Measurements from ENCODE around the gene APBA2.
A peak's percentile ranks its signal among the peaks of the same experiment; 100 is the strongest.

APBA2 gene

GRCh38 chr15:28935316-28935715, 49.5 kb downstream of the APBA2 start:
- DNase-seq (ENCODE audit: low read depth): no peak

DNA sequence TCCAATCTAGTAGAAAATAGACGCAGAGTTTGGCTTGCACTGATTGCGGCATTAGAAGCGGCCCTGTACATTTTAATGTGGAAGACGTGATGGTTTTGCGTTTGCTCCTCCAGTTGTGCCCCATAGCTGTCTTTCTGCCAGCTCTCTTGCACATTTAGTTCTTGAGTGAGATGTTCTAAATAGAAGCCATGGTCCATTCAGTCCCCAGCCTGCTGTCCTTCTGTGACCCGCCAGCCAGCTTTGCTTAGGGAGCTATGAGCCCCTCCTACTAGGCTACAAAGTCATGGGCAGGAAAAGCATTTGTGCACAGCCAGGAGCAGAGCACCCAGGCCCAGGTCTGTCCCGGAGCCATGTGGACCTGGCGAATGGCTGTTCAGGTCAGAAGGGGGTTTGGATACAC, 50.3 kb downstream of the APBA2 start:
- DNase-seq (ENCODE audit: low read depth): no peak

DNA sequence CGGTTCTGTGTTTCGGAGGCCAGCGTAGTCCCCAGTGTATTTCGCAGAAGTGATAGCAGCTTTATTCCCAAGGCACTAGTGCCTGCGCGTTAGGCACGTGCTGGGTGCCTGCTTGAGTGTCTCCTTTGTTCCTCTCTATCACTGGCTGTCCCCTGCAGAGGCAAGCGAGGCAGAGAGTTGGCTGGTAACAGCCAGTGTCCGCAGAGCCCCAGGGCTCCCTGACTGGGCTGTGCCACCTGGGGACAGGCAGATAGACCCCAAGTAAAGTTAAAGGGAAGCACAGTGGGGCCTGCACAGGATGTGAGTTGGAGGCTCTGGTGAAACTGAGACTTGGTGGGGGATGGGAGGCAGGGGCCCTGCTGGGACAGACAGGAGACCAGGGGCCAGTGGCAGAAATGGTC, 50.7 kb downstream of the APBA2 start:
- no peak for DNase-seq (ENCODE audit: low read depth)

DNA sequence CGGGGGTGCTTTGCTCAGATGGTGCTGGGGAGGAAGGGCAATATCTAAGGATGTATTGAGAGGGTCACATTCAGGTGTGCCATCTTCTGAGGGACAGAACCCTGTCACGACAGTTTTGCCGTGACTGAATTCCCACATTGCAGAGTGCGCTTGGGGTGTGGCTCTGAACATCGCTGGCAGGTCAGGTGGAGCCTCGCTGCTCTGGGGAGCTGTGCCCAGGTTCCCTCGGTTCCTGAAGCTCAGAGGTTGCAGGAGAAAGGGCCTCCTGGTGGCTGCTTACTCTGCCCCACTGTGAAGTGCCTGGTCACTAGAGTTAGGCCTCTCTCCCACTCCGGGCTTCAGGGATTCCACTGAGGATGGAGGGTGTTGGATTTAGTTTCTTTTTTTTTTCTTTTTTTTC, 51.5 kb downstream of the APBA2 start:
- DNase-seq (ENCODE audit: low read depth): no peak

DNA sequence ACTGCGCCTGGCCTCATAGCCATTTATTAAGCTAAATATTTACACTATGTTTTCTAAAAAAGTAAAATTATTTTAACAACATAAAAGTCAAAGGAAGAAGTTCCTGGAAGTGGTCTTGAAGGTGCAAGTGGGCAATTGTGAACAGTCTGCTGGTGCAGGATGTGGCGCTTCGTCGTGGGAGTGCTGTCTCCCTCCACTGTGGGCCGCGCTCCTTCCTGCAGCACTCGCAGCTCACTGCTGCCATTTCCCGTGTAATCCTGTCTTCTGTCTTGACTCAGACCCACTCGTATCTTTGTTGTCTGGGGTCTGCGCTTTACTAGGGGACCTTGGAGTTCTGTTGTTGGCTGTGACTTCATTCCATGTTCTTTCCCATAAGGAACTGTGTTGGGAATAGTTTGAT, 56.3 kb downstream of the APBA2 start:
- no peak for DNase-seq (ENCODE audit: low read depth)

DNA sequence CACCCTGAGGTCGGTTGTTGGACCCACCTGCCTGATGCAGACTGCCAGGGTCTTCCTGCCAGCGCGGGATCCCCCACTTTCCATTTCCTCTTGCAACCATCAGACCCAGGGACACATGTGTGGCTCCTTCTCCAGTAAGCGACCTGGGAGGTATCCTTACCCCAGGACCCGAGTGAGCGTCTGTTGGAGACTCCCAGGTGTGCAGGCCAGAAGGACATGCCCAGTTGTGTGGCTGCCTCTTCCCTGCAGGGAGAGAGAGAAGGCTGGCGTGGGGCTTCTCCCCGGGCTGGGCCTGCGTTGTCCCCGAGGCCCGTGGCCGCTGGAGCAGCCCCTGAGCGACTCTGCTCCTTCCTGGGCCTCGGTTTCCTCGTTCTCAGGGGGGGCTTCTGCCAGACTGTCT, 56.8 kb downstream of the APBA2 start:
- no peak for DNase-seq (ENCODE audit: low read depth)

DNA sequence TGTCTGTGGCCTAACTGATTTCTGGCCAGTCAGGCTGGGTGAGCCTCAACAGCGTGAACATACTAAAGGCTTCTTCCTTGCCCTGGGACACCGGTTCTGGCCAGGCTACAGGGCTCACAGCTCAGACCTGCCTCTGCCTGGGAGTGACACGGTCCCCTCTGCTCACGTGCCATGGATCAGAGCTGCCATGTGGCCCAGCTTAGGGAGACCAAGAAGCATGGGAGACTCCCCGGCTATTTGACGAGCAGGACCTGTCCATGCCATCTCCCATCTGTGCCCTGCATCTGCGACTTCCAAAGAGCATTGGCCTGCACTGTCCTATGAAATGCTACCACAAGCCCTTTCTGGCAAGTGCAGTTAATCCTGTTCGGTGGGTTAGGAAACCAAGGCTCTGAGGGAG, 57.4 kb downstream of the APBA2 start:
- no peak for DNase-seq (ENCODE audit: low read depth)

- no peak for DNase-seq (ENCODE audit: low read depth)
These were observed 57.9 kb downstream of the APBA2 start for GRCh38 chr15:28943611-28944230.

DNA sequence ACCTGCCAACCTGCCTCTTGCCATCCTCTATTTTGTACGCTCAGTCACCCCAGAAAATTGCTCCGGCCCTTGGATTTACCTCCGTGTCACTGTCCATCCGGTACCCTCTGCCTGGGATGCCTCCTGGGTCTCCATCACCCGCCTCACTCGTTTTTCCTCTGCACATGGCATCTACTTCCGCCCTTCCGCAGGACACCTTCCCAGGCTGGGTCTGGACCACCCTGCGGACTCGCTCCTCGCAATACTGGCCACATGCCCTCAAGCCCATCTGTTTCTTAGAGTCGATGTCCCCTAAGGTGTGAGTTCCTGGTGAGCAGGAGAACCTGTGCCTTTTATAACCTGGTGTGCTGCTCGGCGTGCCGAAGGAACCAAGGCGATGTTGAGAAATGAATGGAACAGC, 58.5 kb downstream of the APBA2 start:
- DNase-seq (ENCODE audit: low read depth): no peak

- DNase-seq (ENCODE audit: low read depth): no peak
These were observed 59.0 kb downstream of the APBA2 start for GRCh38 chr15:28944696-28945300.

DNA sequence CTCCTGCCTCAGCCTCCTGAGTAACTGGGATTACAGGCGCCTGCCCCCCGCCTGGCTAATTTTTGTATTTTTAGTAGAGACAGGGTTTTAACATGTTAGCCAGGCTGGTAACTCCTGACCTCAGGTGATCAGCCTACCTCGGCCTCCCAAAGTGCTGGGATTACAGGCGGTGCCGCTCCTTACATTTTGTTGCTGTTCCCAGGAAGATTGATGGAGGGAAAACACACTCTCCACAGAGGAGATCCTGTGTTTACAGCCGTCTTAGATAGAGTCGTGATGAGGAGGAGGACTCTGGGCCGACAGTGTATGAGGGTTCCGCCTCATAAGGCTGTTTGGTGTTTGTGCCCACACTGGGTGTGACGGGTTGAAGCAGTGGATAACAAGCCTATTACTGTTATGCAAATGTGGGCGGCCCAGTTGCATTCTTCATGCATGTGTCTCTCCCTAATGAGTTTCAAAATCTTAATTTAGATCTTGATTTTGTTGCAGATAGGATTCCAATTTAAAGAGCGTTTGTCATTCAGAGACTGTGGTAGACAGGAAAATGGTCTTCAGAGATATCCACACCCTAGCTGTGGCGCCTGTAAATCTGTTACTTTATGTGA, 60.0 kb downstream of the APBA2 start:
- no peak for DNase-seq (ENCODE audit: low read depth)

GRCh38 chr15:28946803-28947202, 61.0 kb downstream of the APBA2 start:
- DNase-seq (ENCODE audit: low read depth): no peak

GRCh38 chr15:28947221-28947674, 61.5 kb downstream of the APBA2 start:
- DNase-seq (ENCODE audit: low read depth): no peak

- no peak for DNase-seq (ENCODE audit: low read depth)
These were observed 62.3 kb downstream of the APBA2 start for GRCh38 chr15:28948036-28948435.

DNA sequence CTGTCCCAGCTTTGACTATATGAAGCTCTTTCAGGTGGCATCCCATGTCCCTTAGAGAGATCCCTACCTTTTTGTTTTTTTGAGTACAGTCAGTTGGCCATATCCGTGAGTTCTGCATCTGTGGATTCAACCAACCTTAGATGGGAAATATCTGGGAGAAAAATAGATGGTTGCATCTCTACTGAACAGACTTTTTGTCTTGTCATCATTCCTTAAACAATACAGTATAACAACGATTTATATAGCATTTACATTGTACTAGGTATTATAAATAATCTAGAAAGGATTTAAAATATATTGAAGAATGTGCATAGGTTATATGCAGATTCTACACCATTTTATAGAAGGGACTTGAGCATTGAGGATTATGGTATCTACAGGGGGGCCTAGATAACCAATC, 65.1 kb downstream of the APBA2 start:
- DNase-seq (ENCODE audit: low read depth): no peak

DNA sequence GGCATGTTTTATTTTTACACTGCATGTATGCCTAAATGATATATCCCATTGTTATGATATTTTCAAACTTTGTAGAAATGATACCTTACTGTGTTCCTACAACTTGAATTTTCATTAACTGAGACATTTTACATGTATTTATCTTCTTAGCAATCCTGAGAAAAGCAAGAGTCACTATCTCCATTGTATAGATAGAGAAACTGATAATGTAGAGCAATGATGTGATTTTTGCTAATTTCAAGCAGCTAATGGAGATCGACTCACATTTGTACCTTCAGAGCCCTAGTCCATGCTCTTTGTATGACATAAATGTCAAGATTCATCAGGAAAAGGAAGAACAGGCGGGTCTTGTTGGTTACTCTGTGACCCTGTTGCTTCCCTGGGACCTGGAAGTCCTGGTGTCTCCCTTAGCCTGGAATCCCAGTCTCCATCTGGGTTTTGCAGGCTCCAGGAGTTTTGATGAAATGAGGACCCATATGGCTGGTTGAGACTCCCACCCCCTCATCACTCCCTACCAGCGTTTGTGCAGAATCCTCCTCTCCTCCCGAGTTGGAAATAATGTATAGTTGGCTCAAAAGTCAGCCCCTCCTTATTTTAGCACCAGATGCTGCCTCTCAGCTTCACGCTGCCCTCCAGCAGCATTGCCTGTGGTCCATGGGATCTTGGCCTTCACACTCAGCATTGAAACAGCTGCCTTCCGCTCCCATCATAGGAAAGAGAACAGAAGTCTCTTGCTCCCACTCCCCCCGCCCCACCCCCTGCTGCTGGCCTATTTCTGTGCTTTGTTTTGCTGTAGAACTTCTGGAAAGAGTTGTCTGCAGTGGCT, 67.1 kb downstream of the APBA2 start:
- DNase-seq (ENCODE audit: low read depth): no peak

- no peak for DNase-seq (ENCODE audit: low read depth)
These were observed 67.9 kb downstream of the APBA2 start for GRCh38 chr15:28953573-28954195.

DNA sequence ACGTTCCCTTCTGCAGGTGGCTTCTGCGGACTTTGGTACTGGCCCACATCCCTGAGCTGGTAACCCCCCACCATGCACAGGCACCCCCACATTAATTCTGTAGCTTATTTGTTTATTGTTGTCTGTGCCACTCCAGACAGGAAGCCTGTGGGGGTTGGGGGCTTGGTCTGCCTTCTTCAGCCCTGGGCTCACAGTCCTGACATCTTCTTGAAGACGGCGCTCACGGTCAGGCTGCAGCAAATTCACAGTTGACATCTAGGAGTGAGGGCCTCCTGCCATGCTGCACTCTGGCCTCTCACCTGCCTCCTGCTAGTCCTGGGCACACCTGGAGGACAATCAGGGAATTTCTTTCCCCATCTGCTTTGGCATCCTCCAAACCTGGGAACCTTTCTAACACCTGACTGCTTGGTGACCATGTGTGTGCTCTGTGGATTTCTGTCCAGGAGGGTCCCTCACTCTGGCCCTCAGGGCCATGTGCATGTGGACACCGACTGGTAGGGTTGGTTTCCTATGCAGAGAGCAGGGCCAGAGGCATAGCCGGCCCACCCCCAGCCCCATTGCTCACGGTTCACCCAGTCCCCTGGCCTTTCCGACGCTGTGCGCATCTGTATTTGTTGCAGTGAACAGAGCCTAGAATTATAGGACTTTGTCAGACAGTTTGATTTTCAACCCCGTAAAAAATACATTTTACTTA, 68.8 kb downstream of the APBA2 start:
- no peak for DNase-seq (ENCODE audit: low read depth)

GRCh38 chr15:28955160-28955992, 69.6 kb downstream of the APBA2 start:
- no peak for DNase-seq (ENCODE audit: low read depth)

- peak; percentile 76 for DNase-seq (ENCODE audit: low read depth)
These were observed 70.2 kb downstream of the APBA2 start for GRCh38 chr15:28955993-28956421.

DNA sequence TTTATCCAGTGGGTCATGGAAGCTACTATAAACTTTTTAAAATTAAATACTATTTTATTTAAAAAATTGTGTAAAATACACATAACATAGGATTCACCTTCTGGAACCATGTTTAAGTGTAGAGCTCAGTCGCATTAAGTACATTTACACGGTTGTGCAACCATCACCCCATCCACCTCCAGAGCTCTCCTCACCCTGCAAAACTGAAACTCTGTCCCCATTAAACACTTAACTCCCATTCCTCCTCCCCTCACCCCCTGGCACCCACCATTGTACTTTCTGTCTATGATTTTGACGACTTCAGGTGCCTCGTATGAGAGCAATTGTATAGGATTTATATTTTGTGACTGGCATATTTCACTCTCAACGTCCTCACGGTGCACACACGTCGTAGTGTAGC, 70.7 kb downstream of the APBA2 start:
- no peak for DNase-seq (ENCODE audit: low read depth)
